Brain microvascular endothelial cell (primary cell): ENCODE data around the gene MMP23B.

Experiments
- DNase-seq: peaks from one replicate; pipeline ENCODE4 v3.0.0-alpha.2; 2020
- H3K27ac ChIP-seq: fragments of 250-450 bp; sonication (Bioruptor Pico); 2 replicates; pipeline ENCODE4 v1.5.1; 2020; ENCODE audit warnings: mild to moderate bottlenecking, moderate library complexity
- H3K27me3 ChIP-seq: fragments of 250-450 bp; sonication (Bioruptor Pico); replicated peaks from 2 replicates; pipeline ENCODE4 v1.5.1; 2020; ENCODE audit warnings: mild to moderate bottlenecking
- H3K36me3 ChIP-seq: fragments of 250-450 bp; sonication (Bioruptor Pico); replicated peaks from 2 replicates; pipeline ENCODE4 v1.5.1; 2020; ENCODE audit warnings: mild to moderate bottlenecking
- H3K4me3 ChIP-seq: 2 replicates; pipeline ENCODE4 v1.5.1; 2011; ENCODE audit warnings: low read depth, mild to moderate bottlenecking, control low read depth, low read length, moderate library complexity
- CTCF ChIP-seq: IDR thresholded peaks from 2 replicates; pipeline ENCODE4 v1.5.1; 2011; ENCODE audit warnings: low read depth, mild to moderate bottlenecking, moderate library complexity, low read length, control low read depth, inconsistent platforms; ENCODE audit errors: missing control alignments
- in situ Hi-C: cut with HindIII; loops from 2 replicates; pipeline ENCODE4 v1.10.0; 2017; ENCODE audit warnings: low sequenced_read_pairs, low pct_ligation_motif_present

MMP23B gene

GRCh38 chr1:1631782-1632420 lies at the start of gene MMP23B:
Gene MMP23B (plus strand): TSS chr1:1632173. CDS start chr1:1632219, 46 bp downstream.
- DNase-seq: no peak
- Histone ChIP-seq H3K36me3 (peaks cover 9% of the 10 kb centered on the region), H3K4me3 (no peak within 1 kb of the TSS), H3K27ac (no peak within 1 kb of the TSS), H3K27me3 (peaks cover 17% of the 10 kb centered on the region)
- no peak for TF ChIP-seq CTCF
- in situ Hi-C loops: no loop called here

GRCh38 chr1:1582585-1583346 lies 49.2 kb upstream of the MMP23B start:
- H3K36me3 ChIP-seq: no peaks in the 10 kb centered on the region
- TF ChIP-seq CTCF: no peak
- no peak overlapping the region for H3K27ac ChIP-seq
- DNase-seq: no peak
- H3K27me3 ChIP-seq: no peaks in the 10 kb centered on the region
- H3K4me3 ChIP-seq: no peak overlapping the region
- in situ Hi-C loops: no loop called here

- no peak overlapping the region for H3K27ac ChIP-seq
- in situ Hi-C loops: no loop called here
- H3K4me3 ChIP-seq: no peak overlapping the region
- DNase-seq: no peak
- no peaks in the 10 kb centered on the region for H3K36me3 ChIP-seq
- TF ChIP-seq CTCF: no peak
- no peaks in the 10 kb centered on the region for H3K27me3 ChIP-seq
Measured at GRCh38 chr1:1583347-1584010, 48.5 kb upstream of the MMP23B start.

GRCh38 chr1:1591452-1591851 lies 40.5 kb upstream of the MMP23B start:
- Histone ChIP-seq H3K4me3 (no peak overlapping the region), H3K27ac (no peak overlapping the region), H3K27me3 (peaks cover 7% of the 10 kb centered on the region), H3K36me3 (no peaks in the 10 kb centered on the region)
- DNase-seq: no peak
- in situ Hi-C loops: no loop called here
- no peak for TF ChIP-seq CTCF

GRCh38 chr1:1593834-1594601 lies 38.0 kb upstream of the MMP23B start:
- TF ChIP-seq CTCF: no peak
- no peak for DNase-seq
- peaks cover 14% of the 10 kb centered on the region for H3K27me3 ChIP-seq
- in situ Hi-C loops: no loop called here
- H3K27ac ChIP-seq: no peak overlapping the region
- H3K36me3 ChIP-seq: no peaks in the 10 kb centered on the region
- no peak overlapping the region for H3K4me3 ChIP-seq
